CD4-positive, alpha-beta T cell treated with Interleukin-4 for 1 hour (primary cell): ENCODE data around the gene SMIM9.
"Not testable (repeated sequence)": the region's sequence is repeated elsewhere in the genome, so short reads cannot be mapped to it uniquely, and the experiment has no call there.

ENCODE experiments used
- DNase-seq, 2 donors: peaks; one replicate each; pipeline ENCODE4 v3.0.0-alpha.2; 2020 to 2022

The SMIM9 gene

GRCh38 chrX:154834562-154834961 is at the start of gene SMIM9:
TSS of gene SMIM9 (minus strand) at chrX:154834662. CDS start at chrX:154830856, 3,806 bp downstream.
- no peak for DNase-seq

- not testable (repeated sequence) for DNase-seq
Observed at GRCh38 chrX:154884069-154884468, 49.6 kb upstream of the SMIM9 start.

GRCh38 chrX:154873329-154873728 is 38.9 kb upstream of the SMIM9 start:
- no peak for DNase-seq

- not testable (repeated sequence) for DNase-seq
Observed at GRCh38 chrX:154868522-154868921, 34.1 kb upstream of the SMIM9 start.

GRCh38 chrX:154855256-154855655 is 20.8 kb upstream of the SMIM9 start:
- DNase-seq, result no peak

GRCh38 chrX:154850957-154851611 is 16.6 kb upstream of the SMIM9 start:
- no peak for DNase-seq

DNA sequence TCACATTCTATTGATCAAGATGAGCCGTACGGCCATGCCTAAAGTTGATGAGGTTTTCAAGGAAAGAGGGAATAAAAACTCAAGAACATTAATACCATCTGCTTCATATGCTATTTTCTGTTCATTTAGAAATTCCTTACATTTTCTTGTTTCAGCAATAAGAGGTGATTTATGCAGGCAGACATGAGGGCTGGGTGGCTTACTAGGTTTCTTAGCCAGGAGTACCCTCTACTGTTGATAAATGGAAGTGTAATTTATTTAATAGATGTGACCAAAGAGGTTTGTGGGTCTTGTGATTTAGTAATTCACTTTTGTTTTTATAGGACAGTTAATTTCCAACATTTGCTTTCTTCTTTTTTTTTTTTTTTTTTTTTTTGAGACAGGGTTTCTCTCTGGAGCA is 6.4 kb upstream of the SMIM9 start:
- DNase-seq, result peak in 1 of 2 donors; percentile 56

DNA sequence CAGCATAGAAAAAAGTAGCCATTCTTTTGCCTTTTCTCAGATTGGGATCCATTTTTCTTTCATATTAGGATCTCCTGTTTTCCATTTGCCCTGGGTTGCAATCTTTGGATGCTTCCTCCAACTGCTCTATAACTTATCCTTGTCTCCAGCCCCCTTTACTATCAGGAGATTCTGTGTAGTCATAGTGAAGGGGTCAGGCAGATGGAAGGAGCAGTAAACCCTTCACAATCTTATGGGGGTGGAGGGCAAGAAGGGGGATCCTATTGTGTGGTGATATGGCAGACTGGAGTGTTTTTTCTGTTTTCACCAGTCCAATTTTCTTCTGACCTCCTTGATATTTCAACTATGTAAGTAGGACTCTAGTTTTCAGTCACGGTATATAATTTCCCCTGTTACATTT is 1.7 kb upstream of the SMIM9 start:
- no peak for DNase-seq

- no peak for DNase-seq
Observed at GRCh38 chrX:154833746-154834274, 652 bp downstream of the SMIM9 start.

- no peak for DNase-seq
Observed at GRCh38 chrX:154829926-154830442, 4.5 kb downstream of the SMIM9 start.

GRCh38 chrX:154829134-154829533 is 5.3 kb downstream of the SMIM9 start:
- DNase-seq, result no peak

- no peak for DNase-seq
Observed at GRCh38 chrX:154828016-154828408, 6.5 kb downstream of the SMIM9 start.

DNA sequence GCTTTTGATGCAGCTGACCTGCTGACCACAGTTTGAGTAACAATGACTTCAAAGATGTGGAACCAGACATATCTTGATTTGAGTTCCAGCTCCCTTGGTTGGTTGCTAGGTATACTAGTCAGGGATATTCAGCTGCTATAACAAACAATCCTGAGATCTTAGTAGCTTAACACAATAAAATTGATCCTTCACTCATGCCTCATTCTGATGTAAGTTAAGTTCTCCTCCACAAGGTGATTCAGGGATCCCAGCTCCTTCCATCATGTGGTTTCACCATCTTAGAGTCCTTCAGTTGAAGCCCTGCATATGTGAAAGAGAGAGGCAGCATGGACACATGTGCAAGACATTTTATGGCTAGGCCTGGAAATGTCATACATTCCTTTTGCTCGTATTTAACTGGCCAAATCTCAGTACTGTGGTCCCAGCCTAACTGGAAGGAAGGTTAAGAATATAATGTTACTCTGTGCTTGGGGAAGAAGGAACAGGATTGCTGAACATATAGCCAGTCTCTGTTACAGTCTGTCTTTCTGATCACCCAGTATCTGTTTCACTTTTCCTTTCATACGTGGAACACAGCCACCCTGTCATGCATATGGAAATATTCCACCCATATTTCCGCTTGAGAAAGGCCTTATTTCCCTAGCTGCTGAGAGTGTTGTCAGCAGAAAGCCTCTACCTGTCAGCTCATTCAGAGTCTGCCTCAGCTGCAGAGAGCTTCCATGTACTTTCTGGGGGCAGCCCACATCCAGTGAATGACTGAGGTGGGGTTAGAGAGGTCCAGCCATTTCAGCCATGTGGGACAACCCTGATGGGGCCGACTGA is 7.1 kb downstream of the SMIM9 start:
- DNase-seq, result peak in 1 of 2 donors; percentile 22

DNA sequence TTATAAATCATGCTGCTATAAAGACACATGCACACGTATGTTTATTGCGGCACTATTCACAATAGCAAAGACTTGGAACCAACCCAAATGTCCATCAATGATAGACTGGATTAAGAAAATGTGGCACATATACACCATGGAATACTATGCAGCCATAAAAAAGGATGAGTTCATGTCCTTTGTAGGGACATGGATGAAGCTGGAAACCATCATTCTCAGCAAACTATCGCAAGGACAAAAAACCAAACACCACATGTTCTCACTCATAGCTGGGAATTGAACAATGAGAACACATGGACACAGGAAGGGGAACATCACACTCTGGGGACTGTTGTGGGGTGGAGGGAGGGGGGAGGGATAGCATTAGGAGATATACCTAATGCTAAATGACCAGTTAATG is 8.9 kb downstream of the SMIM9 start:
- not testable (repeated sequence) for DNase-seq

DNA sequence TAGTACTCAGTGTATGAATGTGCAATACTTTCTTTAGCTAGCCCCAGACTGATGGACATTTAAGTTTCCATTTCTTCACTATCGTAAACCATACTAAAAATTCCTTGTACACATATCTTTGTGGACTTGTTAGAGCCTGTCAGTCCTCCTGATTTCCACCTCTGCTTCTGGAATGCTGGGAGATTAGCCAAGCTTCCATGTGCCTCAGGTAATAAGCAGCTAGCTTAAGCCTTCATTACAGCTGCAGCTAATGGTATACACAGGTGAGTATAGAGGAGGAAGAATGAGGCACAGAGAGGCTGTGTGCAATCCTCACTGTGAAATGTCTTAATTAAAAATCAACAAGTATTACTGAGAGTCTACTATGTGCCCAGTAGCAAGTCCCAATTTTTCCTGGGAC is 9.8 kb downstream of the SMIM9 start:
- DNase-seq, result no peak

GRCh38 chrX:154822029-154822428 is 12.4 kb downstream of the SMIM9 start:
- DNase-seq, result no peak

DNA sequence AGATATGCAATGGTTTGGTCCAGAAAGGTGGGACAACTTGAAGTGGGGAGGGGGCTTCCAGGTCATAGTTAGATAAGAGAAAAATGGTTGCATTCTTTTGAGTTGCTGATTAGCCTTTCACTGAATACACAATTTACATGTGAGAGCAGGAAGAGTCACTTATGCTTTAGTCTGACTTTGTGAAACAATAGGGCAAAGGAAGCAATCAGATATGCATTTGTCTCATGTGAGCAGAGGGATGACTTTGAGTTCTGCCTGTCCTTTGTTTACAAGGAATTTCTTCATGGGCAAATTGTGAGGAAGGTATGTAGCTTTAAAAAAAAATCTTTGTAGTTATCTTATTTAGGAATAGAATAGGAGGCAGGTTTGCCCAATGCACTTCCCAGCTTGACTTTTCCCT is 12.9 kb downstream of the SMIM9 start:
- DNase-seq, result no peak

- no peak for DNase-seq
Observed at GRCh38 chrX:154819771-154820341, 14.6 kb downstream of the SMIM9 start.

DNA sequence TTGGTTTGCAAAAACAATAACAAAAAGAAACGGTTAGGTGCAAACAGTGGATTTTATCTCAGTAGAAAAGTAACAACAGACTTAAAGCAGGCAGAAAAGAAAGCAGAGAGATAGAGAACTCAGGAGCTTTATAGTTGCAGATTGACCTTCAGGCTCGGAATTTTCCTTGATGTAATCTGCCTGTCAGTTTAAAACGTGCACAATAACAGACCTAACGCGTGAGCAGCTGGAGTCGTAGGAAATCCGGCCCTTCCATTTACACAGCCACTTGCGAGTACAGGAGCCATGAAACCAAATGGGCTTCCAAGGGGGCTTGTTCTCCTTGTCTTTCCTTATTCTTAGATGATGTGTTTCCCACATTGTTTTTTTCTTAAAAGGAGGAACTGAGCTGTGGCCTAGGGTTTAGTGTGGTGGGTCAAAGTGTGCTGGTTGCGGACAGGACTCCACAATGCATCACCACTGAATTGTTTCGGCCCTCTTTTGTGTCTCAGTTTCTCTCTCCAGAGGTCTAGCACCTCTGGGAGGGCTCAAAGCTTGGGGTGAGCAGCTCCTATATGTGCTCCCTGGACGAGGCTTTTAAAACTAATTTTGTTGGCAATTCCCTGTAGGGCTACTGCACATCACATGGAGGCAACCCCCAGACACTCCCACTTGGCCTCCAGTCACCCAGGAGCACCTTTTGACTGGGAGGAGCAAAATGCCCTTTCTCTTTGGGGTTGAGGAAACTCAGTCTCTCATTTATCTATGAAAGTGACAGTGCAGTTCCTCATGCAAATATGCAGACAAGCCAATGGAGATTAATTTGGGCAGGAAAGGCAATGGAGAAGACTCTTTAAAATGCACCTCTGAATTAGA is 15.3 kb downstream of the SMIM9 start:
- DNase-seq, result no peak

- not testable (repeated sequence) for DNase-seq
Observed at GRCh38 chrX:154817048-154817618, 17.3 kb downstream of the SMIM9 start.

DNA sequence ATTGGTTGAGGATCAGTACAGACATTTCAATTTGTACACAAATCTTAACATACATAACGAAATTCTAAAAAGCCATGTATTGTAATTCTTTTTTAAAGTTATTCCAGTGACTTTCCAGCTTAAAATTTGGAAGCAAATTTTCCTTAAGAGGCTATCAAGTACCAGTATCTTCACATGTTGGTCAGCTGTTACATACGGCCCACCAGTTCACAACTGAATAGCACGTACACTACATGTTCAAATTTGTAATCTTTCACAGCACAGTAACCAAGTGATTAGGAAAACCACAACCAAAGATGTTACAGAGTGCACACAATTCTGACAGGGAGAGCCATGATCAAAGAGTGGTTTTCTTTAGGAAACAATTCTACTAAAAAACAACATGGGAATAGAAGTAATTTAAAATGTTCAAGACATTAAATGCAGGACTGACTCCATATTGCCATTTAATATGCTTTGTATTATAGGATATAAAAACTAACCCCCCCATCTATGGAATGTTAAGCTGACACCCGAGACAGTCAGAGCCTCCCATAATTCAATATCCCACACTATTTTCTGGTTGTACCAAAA is 18.1 kb downstream of the SMIM9 start:
- not testable (repeated sequence) for DNase-seq
